ENCODE data around the gene RNF8. TPM values are rescaled to one million over a fixed set of nuclear protein-coding genes. Genes with fewer than 3 reads are reported as not detected.

Gene RNF8
- total and polyA plus RNA-seq, 2 donors (not counting 3 experiments of a cell fraction or from before 2014, with no cell fraction given): 16.6 to 27.3 TPM

DNA sequence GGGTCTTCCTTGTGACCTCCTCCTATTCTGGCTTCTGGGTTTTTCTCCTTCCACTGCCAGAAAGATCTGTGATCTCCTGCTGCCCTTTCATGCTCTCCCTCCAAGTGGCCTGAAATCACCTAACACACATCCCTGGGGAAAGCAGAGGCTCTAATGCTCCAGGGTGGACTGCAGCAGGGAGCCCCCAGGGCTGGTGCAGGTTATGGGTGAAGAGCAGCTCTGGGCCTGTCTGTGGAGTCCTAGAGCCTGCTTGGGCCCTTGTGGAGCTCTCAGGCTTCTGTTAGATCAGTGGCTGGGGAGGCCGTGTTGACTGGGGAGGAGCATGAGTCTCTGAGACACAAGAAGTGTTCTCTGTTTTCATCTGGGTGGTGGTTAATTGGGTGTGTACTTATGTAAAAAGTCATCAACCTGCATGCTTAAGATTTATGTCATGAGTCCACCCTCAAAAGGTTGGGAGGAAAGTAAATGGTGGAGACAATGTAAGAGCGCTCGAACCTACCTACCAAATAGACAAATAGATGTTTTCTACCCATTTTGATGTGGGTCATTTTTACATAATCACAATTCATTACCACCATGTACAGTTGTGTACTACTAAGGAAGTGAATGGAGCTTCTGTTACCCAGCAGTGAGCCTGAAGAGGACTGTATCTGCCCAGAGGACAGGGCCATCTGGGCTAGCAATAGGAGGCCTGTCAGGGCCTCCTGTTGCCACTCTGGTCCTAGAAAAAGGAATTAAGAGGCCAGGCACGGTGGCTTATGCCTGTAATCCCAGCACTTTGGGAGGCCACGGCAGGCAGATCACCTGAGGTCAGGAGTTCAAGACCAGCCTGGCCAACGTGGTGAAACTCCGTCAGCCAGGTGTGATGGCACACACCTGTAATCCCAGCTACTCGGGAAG, 32.0 kb upstream of the RNF8 start:
- dilution Hi-C loops (cut with MboI; ENCODE audit: extremely low pct_ligation_motif_present, low sequenced_read_pairs): no loop called here

More for the DNA sequence above, 32.0 kb upstream of the RNF8 start:
- Histone ChIP-seq H3K9me3 (replicated peaks; ENCODE audit: control insufficient read depth, insufficient read depth, low read length) (no peaks in the 10 kb centered on the region), H3K4me1 (ENCODE audit: control insufficient read depth, extremely low read depth, insufficient read depth, low read length) (peaks cover 15% of the 10 kb centered on the region), H4K20me1 (replicated peaks; ENCODE audit: control insufficient read depth, extremely low read depth, insufficient read depth, low read length) (no peaks in the 10 kb centered on the region), H3K27ac (ENCODE audit: insufficient read depth, low read depth, low read length) (no peak overlapping the region), H3K9me1 (replicated peaks; ENCODE audit: control insufficient read depth, extremely low read depth, insufficient read depth, low read length) (no peaks in the 10 kb centered on the region), H3K4me2 (ENCODE audit: insufficient read depth, low read length) (no peak overlapping the region), H3K79me2 (ENCODE audit: control insufficient read depth, insufficient read depth, low read length) (no peaks in the 10 kb centered on the region), H3K27me3 (ENCODE audit: control insufficient read depth in 2 of 2, insufficient read depth in 2 of 2, low read length in 2 of 2) (no peaks in the 10 kb centered on the region), H2AFZ (ENCODE audit: low read depth, low read length) (no peak overlapping the region), H3K36me3 (ENCODE audit: control insufficient read depth in 2 of 2, extremely low read depth in 1 of 2, insufficient read depth in 2 of 2, low read length in 2 of 2) (peaks cover 0 to 20% of the 10 kb centered on the region in 2 experiments), H3K9ac (replicated peaks; ENCODE audit: extremely low read depth, insufficient read depth, low read length) (no peak overlapping the region), H3K4me3 (replicated peaks in 1 of 3; ENCODE audit: insufficient read depth in 1 of 3, low read depth in 1 of 3, low read length in 3 of 3) (no peak overlapping the region)
- POLR2A ChIA-PET: no interaction called here
- TF ChIP-seq POLR2A (IDR thresholded peaks at IDR 0.05; ENCODE audit: low read depth, low read length) (no peak), JUN (IDR thresholded peaks at IDR 0.05; ENCODE audit: borderline replicate concordance, insufficient read depth, insufficient read length, low read depth) (no peak), EZH2 (IDR thresholded peaks at IDR 0.05; ENCODE audit: borderline replicate concordance, low read depth, low read length, severe bottlenecking) (no peak), CTCF (IDR thresholded peaks at IDR 0.05; ENCODE audit: extremely low read depth in 1 of 2, insufficient read depth in 1 of 2, low read depth in 1 of 2, low read length in 2 of 2) (no peak), FOS (IDR thresholded peaks at IDR 0.05; ENCODE audit: borderline replicate concordance, insufficient read depth, low read length) (no peak), MYC (IDR thresholded peaks at IDR 0.05; ENCODE audit: low read depth, low read length) (no peak), GATA2 (IDR thresholded peaks at IDR 0.05; ENCODE audit: insufficient read depth, insufficient read length, low read depth, low read length) (no peak), POLR2AphosphoS5 (IDR thresholded peaks at IDR 0.05; ENCODE audit: insufficient read depth, low read depth, low read length) (no peak)
- TF ChIP-seq, protein P1, sequence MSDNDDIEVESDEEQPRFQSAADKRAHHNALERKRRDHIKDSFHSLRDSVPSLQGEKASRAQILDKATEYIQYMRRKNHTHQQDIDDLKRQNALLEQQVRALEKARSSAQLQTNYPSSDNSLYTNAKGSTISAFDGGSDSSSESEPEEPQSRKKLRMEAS (IDR thresholded peaks at IDR 0.05; ENCODE audit: insufficient read depth, insufficient read length): no peak
- CTCF ChIA-PET: interaction anchor here (1.1 to 1.7 kb wide), 2 partner anchors 10 to 304 kb away, joined by 3 read pairs; no protein-coding TSS in a partner anchor
- FAIRE-seq (no peak), DNase-seq (ENCODE audit: low read depth, low spot score) (no peak)
- intact Hi-C loops (cut with micrococcal nuclease): no loop called here
- no TSS peak for BruUV-seq (replicated peaks)
